Rectal smooth muscle tissue (tissue), 1 donor: ENCODE measurements around the gene S100P.
"Not testable (repeated sequence)": the region's sequence is repeated elsewhere in the genome, so short reads cannot be mapped to it uniquely, and the experiment has no call there.

ENCODE experiments used
- H3K27ac ChIP-seq: one replicate; pipeline ENCODE4 v1.7.0; 2013; ENCODE audit warnings: low read depth, low read length, inconsistent platforms
- H3K27me3 ChIP-seq: one replicate; pipeline ENCODE4 v1.7.0; 2013; ENCODE audit warnings: low read length; ENCODE audit not compliant: control insufficient read depth, insufficient read depth
- H3K36me3 ChIP-seq: one replicate; pipeline ENCODE4 v1.7.0; 2013; ENCODE audit warnings: low read length; ENCODE audit not compliant: control insufficient read depth, insufficient read depth
- H3K4me1 ChIP-seq: one replicate; pipeline ENCODE4 v1.7.0; 2013; ENCODE audit warnings: low read length; ENCODE audit not compliant: control insufficient read depth, insufficient read depth
- H3K4me3 ChIP-seq: one replicate; pipeline ENCODE4 v1.7.0; 2013; ENCODE audit warnings: low read length
- H3K9ac ChIP-seq: one replicate; pipeline ENCODE4 v1.7.0; 2013; ENCODE audit warnings: low read length

S100P gene

GRCh38 chr4:6693231-6694176 lies at the start of gene S100P:
S100P (plus strand) TSS chr4:6693878; CDS start chr4:6693933, 55 bp downstream.
- Histone ChIP-seq H3K27ac (no peak within 1 kb of the TSS), H3K36me3 (no peaks in the 10 kb centered on the region), H3K4me1 (no peaks in the 10 kb centered on the region), H3K4me3 (no peak within 1 kb of the TSS), H3K27me3 (no peaks in the 10 kb centered on the region), H3K9ac (no peak within 1 kb of the TSS)

DNA sequence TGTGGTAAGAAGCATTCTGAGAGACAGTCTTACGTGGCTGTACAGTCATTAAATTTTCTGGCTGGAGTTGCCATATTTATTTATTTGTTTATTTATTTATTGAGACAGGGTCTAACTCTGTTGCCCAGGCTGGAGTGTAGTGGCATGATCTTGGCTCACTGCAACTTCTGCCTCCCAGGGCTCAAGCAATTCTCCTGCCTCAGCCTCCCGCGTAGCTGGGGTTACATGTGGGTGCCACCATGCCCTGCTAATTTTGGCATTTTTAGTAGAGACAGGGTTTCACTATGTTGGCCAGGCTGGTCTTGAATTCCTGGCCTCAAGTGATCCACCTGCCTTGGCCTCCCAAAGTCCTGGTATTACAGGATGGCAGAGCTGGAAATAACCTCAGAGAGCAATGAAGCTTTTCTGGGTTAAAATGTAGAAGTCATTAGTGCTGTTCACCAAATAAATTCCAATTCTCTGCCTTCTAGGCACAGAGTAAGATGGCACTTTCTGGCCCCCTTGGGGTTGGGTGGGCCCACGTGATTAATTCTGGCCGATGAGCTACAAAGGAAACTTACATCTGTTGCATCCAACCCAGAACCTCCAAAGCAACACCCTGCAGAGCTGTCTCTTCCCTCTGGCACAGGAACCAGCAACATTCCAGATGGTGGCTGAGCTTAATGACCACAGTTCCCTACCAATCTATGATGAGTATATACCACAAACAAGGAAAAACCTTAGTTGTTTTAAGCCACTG lies 48.7 kb upstream of the S100P start:
- Histone ChIP-seq H3K9ac (no peak overlapping the region), H3K36me3 (peaks cover 13% of the 10 kb centered on the region), H3K4me3 (no peak overlapping the region), H3K4me1 (peaks cover 21% of the 10 kb centered on the region), H3K27ac (no peak overlapping the region), H3K27me3 (no peaks in the 10 kb centered on the region)

GRCh38 chr4:6647169-6647568 lies 46.5 kb upstream of the S100P start:
- Histone ChIP-seq H3K27ac (no peak overlapping the region), H3K36me3 (peaks cover 9% of the 10 kb centered on the region)

DNA sequence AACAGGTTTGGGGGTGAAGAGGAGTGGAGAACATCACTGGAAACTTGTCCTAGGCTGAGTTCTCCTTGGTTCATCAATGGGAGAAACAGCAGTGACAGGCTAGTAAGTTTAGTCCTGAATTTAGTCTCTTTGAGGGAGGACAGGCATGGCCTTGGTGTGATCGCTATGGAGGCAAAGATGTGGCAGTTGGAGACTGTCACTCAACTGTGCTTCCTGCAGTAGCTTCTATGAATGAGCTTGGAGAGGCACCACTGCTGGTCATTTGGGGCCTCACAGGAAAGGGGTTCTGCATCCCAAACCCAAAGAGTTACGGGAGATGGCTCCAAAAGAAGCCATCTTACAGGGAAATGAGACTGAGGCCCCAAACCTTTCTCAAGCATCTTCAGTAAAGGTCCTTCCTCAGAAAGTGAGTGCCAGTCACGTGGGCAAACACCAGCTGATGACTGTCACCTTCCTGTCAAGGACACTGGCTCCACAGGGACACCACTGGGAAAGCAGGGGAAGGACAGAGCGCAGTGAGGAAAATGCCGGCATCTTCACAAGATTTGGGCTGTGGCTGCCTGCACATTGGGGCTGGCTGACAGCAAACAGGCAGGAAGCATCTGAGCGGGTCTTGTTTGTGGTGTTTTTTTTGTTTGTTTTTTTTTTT lies 46.0 kb upstream of the S100P start:
- Histone ChIP-seq H3K36me3 (peaks cover 8% of the 10 kb centered on the region), H3K4me1 (peaks cover 9% of the 10 kb centered on the region), H3K4me3 (no peak overlapping the region), H3K27me3 (no peaks in the 10 kb centered on the region), H3K27ac (no peak overlapping the region), H3K9ac (no peak overlapping the region)

More at GRCh38 chr4:6647169-6647568, 46.5 kb upstream of the S100P start:
- H3K9ac ChIP-seq = no peak overlapping the region
- peaks cover 14% of the 10 kb centered on the region for H3K4me1 ChIP-seq
- no peaks in the 10 kb centered on the region for H3K27me3 ChIP-seq
- H3K4me3 ChIP-seq = no peak overlapping the region

GRCh38 chr4:6649216-6649615 lies 44.5 kb upstream of the S100P start:
- no peaks in the 10 kb centered on the region for H3K36me3 ChIP-seq

DNA sequence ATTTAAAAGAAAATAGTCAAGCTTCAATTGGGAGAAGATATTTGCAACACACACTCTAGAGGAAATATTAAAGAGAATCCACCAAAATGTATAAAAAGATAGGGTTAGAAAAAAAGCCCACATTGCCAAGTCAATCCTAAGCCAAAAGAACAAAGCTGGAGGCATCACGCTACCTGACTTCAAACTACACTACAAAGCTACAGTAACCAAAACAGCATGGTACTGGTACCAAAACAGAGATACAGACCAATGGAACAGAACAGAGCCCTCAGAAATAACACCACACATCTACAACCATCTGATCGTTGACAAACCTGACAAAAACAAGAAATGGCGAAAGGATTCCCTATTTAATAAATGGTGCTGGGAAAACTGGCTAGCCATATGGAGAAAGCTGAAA lies 39.5 kb upstream of the S100P start:
- not testable (repeated sequence) for H3K27me3 ChIP-seq, H3K4me1 ChIP-seq, H3K27ac ChIP-seq, H3K9ac ChIP-seq, H3K4me3 ChIP-seq, H3K36me3 ChIP-seq

More at GRCh38 chr4:6649216-6649615, 44.5 kb upstream of the S100P start:
- Histone ChIP-seq H3K27ac (no peak overlapping the region), H3K4me1 (no peaks in the 10 kb centered on the region), H3K4me3 (no peak overlapping the region), H3K9ac (no peak overlapping the region), H3K27me3 (no peaks in the 10 kb centered on the region)

- not testable (repeated sequence) for H3K4me3 ChIP-seq, H3K9ac ChIP-seq, H3K27ac ChIP-seq, H3K27me3 ChIP-seq, H3K36me3 ChIP-seq, H3K4me1 ChIP-seq
These were observed 38.4 kb upstream of the S100P start for GRCh38 chr4:6655291-6655690.

DNA sequence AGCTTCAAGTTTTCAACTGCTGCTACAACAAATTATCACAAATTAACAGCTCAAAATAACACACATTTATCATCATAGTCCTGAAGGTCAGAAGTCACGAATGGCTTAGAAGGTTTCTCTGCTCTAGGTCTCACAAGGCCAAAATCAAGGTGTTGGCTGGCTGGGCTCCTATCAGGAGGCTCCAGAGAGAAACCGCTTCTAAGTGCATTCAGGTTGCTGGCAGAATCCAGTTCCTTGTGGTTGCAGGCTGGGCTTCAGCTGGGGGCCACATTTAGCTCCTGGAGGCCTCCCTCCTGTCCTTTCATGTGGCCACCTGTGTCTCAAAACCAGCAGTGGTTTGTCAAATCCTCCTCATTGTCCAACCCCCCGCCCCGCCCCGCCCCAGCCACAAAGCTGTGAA lies 37.8 kb upstream of the S100P start:
- Histone ChIP-seq H3K27ac (no peak overlapping the region), H3K4me3 (no peak overlapping the region), H3K9ac (no peak overlapping the region), H3K27me3 (no peaks in the 10 kb centered on the region), H3K36me3 (no peaks in the 10 kb centered on the region), H3K4me1 (no peaks in the 10 kb centered on the region)

- H3K9ac ChIP-seq = no peak overlapping the region
- no peak overlapping the region for H3K27ac ChIP-seq
- H3K36me3 ChIP-seq = no peaks in the 10 kb centered on the region
- no peaks in the 10 kb centered on the region for H3K4me1 ChIP-seq
- no peak overlapping the region for H3K4me3 ChIP-seq
- H3K27me3 ChIP-seq = no peaks in the 10 kb centered on the region
These were observed 36.2 kb upstream of the S100P start for GRCh38 chr4:6657242-6658208.

- H3K4me3 ChIP-seq = peak overlapping the region; percentile 55
- no peaks in the 10 kb centered on the region for H3K27me3 ChIP-seq
- no peak overlapping the region for H3K9ac ChIP-seq
- H3K27ac ChIP-seq = no peak overlapping the region
- H3K4me1 ChIP-seq = no peaks in the 10 kb centered on the region
- H3K36me3 ChIP-seq = no peaks in the 10 kb centered on the region
These were observed 35.5 kb upstream of the S100P start for GRCh38 chr4:6658209-6658595.

GRCh38 chr4:6658597-6659075 lies 35.0 kb upstream of the S100P start:
- H3K4me1 ChIP-seq = no peaks in the 10 kb centered on the region
- peak overlapping the region; percentile 30 for H3K27ac ChIP-seq
- H3K4me3 ChIP-seq = peak overlapping the region; percentile 55
- no peaks in the 10 kb centered on the region for H3K27me3 ChIP-seq
- H3K36me3 ChIP-seq = no peaks in the 10 kb centered on the region
- no peak overlapping the region for H3K9ac ChIP-seq
